SKM-1 treated with dmso at 0.1 percent for 144 hours (cell line): ENCODE results near the gene AP5B1.

ENCODE experiments used
- DNase-seq: peaks from one replicate; lab custom pipeline; 2025; ENCODE audit not compliant: unreplicated experiment; lab: John Stamatoyannopoulos, UW

Gene AP5B1

DNA sequence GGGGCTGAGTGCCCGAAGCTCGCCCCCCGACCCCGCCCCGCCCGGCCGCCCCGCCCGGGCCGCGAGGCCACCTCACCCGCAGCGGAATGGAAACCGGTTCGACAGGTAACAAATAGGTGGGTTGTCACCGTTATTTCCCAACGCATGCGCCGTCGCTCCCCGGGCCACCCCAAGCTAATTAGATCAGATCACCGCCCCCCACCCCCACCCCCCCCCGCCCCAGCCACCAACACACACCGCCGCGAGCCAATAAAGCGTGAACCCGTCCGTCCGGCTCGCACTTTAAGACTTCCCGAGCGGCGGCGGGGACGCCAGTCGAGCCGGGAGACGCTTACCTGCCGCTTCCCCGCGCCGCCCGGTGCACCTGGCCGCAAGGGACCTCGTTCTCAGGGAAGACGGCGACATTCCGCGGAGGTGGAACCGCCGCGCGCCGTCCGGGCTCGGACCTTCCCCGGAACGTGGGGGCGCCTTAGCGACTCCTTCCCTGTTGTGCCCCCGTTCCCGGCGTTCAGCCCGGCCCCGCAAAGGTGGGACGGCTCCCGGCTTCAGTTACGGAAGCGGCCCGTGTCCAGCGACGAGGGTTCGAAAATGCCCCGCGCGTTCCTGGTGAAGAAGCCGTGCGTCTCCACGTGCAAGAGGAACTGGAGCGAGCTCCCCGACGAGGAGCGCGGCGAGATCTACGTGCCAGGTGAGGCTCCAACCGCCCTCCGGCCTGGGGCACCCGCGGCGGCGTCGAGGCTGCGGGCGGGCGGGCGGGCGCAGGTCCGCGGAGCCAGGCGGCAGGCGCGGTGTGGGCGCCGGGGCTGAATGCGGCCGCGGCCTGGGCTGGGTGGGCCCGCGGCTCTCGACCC is 6.2 kb upstream of the AP5B1 start, which contains the start of gene OVOL1:
Gene OVOL1, plus strand, starts transcription at position 278 of the 851 bp plus-strand sequence. Its CDS starts 311 bp downstream, at position 589.
- DNase-seq, result no peak

- no peak for DNase-seq
Observed at GRCh38 chr11:65786008-65786785, 5.4 kb upstream of the AP5B1 start.

DNA sequence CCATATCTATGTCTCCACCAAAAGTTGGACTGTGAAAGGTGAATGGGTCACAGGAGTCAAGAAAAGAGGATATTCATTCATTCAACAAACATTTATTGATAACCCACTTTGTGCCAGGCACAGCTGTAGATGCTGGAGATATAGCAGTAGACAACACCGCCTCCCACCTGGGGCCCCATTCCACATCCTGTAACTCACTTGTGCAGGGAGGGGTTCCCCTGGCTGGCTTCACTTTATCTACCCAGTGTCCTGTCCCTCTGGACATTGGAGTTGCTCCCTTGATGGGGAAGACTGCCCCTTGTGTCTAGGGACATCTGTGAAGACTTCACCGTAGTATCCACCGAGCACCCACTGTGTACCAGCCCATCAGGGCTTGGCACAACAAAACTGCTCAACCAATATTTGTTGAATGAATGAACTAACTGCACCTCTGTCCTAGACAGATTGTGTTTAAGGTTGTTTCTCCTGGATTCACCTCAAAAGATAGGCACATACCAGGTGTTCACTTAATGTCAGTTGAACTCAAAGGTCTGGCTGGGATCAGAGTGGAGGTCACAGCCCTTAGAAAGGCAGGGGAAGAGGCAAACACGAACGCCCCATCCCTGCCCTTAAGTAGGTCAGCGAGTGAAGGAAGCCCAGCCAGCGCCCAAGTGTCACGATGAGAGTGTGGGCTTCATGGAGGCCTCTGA is 4.7 kb upstream of the AP5B1 start:
- no peak for DNase-seq

- DNase-seq, result no peak
Observed at GRCh38 chr11:65782816-65783228, 2.0 kb upstream of the AP5B1 start.

GRCh38 chr11:65781962-65782815 is 1.4 kb upstream of the AP5B1 start:
- no peak for DNase-seq

GRCh38 chr11:65781152-65781961 is 581 bp upstream of the AP5B1 start:
- DNase-seq, result no peak

GRCh38 chr11:65779919-65780769 is 632 bp downstream of the AP5B1 start:
- peak; percentile 77 for DNase-seq

DNA sequence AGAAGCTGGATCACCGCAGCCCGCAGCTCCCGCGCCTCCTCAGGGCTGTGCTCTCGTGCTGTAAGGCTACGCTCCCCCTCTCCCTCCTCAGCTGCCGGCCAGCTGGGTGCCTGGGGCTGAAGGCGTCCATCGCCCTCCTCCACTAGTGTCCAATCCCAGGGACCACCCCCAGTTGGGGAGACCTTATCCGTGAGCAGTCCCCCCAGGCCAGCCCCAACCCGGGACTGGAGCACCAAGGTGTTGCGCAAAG is 1.2 kb downstream of the AP5B1 start:
- no peak for DNase-seq

DNA sequence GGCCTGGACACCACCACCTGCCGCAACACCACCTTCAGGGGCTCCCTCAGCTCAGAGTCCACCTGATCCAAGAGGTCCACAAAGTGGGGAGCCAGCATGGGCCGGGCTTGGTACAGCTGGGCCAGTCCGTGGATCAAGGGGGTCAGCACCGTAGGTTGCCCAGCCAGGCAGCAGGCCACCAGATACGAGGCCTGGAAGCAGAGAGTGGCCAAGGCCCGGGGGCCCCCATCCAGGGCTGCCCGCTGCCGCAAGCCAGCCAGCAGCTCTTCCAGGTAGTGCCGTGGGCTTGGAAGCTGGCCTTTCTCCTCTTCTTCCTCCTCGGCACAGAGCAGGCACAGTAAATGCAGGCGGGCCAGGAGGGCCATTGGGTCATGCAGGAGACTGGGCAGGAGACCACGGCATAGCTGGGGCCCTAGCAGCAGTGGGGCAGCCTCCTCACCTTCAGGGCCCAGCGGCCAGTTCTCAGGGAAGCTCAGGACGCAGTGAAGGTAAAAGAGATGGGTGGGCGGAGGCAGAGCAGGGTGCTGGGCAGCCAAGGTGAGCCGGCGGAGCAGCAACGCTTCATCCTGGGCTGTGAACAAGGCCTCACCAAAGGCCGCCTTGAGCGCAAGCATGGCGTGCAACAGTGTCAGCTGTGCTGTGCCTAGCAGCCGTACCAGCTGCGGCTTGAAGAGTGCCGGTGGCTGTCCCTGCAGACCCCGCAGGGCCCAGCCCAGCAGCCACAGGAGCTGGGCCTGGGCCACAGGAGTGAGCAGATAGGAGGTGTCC is 1.7 kb downstream of the AP5B1 start:
- DNase-seq, result no peak

DNA sequence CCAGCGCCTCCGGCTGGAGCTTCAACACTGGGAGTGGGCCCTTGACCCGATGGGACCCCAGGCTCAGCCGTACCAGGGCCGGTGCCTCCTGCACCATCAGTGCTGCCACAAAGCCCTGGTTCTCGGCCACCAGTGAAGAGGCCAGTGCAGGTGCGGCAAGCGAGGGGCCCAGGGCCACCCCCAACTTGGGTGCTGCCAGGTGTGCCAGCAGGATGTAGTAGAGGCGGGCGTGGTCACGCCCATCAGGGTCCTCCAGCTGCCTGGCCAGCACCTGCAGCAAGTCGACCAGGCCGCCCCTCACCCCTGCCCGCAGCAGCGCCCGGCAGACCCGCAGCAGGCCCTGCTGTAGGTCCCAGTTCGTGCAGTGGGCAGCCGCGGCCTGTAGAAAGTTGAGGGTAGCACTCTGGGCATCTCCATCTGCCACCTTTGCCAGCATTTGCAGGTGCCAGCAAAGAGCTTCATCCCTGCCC is 2.3 kb downstream of the AP5B1 start:
- DNase-seq, result no peak

GRCh38 chr11:65777821-65778361 is 2.9 kb downstream of the AP5B1 start:
- DNase-seq, result no peak

GRCh38 chr11:65777241-65777640 is 3.5 kb downstream of the AP5B1 start:
- DNase-seq, result no peak

GRCh38 chr11:65776710-65777141 is 4.0 kb downstream of the AP5B1 start:
- no peak for DNase-seq

DNA sequence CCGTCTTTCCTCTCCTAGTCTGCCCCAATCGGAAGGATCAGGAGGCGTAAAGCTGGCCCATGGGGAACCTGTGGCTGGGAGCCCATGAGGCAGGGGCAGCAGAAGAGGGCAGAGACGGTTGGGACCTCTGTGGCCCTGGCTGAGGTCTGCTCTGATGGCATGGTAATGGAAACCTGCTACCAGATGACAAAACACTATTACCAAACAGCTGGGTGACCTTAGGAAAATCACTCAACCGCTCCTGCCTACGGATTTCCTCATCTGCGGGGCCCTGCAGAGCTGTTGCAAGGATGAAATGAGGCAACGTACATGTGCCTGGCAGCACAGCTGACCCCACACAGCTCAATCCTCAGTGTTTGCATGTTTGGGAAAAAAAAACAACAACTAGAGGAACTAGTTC is 4.6 kb downstream of the AP5B1 start:
- peak; percentile 99 for DNase-seq

DNA sequence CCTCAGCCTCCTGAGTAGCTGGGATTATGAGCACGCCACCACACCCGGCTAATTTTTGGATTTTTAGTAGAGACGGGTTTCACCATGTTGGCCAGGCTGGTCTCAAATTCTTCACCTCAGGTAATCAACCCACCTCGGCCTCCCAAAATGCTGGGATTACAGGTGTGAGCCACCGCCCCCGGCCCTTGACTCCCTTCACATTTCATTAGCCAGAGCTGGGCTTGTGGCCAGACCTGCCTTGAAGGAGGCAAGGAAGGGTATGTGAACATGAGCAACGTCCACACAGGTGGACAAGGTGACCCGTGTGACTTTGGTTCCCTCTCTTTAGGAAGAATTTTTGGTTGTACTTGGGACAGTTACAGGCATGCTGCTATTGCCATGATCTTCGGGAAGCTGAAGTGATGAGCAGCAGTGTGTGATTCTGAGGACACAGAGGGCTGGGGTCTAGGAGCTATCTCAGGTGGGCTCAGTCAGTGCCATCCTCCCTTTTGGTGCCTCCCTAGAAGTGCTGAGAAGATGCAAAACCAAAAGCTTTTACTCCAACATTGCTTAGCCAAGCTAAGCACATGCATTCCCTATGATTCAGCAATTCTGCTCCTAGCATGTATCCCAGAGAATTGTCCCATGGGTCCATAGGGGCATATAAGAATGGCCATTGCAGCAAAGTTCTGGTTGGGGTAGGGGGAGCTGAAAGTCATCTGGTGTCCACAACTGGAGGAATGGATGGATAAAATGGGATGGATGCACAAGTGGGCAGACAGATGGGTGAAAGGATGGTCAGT is 6.1 kb downstream of the AP5B1 start:
- DNase-seq, result no peak

- DNase-seq, result no peak
Observed at GRCh38 chr11:65773784-65774411, 6.9 kb downstream of the AP5B1 start.
